ENCODE measurements around the gene PCDHGA9.

Gene PCDHGA9
- long read RNA-seq, result 0 reads

GRCh38 chr5:141402553-141403243, at the start of gene PCDHGA9:
Gene PCDHGA9, plus strand, starts transcription at chr5:141402778. Its CDS starts 175 bp downstream, at chr5:141402953.
- Histone ChIP-seq H3K27ac (replicated peaks) (no peak within 1 kb of the TSS), H3K4me3 (replicated peaks; ENCODE audit: insufficient read depth, low read length) (no peak within 1 kb of the TSS), H3K27me3 (ENCODE audit: insufficient read depth, poor library complexity, severe bottlenecking) (no peaks in the 10 kb centered on the region)
- DNase-seq (ENCODE audit: low read depth in 1 of 2, low spot score in 1 of 2), result no peak
- TF ChIP-seq CTCF (IDR thresholded peaks at IDR 0.05; ENCODE audit: insufficient read depth, low read length), result peak; percentile 36
- TF ChIP-seq SPI1 (IDR thresholded peaks at IDR 0.05; ENCODE audit: borderline replicate concordance, low read depth), result no peak
- no peak for TF ChIP-seq REST (IDR thresholded peaks at IDR 0.05; ENCODE audit: insufficient replicate concordance, low read depth)

DNA sequence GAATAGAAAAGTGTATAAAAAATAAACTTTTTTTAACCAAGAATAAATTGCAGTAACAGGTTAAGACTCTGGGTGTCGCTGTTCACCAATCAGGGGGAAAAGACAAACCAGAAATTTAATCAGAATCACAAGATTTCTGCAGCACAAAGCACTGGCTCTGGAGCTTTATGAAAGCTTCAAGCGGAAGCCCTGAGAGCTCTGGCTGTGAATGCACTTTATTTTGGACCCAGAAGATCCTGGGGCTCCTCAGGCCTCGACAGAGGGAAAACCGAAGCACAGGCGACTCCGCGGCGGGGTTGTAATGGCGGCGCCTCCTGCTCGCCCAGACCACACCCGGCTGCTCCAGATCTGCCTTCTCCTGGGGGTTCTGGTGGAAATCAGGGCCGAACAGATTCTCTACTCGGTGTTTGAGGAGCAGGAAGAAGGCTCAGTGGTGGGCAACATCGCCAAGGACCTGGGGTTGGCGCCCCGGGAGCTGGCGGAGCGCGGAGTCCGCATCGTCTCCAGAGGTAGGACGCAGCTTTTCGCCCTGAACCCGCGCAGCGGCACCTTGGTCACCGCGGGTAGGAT, 47.6 kb upstream of the PCDHGA9 start, which contains the start of gene PCDHGA4:
Gene PCDHGA4 (plus strand): TSS at position 122 of the 570 bp plus-strand sequence. CDS start 87 bp downstream, at position 209.
- TF ChIP-seq GABPA (IDR thresholded peaks at IDR 0.05; ENCODE audit: low read depth) (no peak), POLR2AphosphoS5 (IDR thresholded peaks at IDR 0.05; ENCODE audit: low read depth) (no peak), SPI1 (IDR thresholded peaks at IDR 0.05; ENCODE audit: borderline replicate concordance, low read depth) (no peak), CTCF (IDR thresholded peaks at IDR 0.05; ENCODE audit: insufficient read depth, low read length) (no peak), REST (IDR thresholded peaks at IDR 0.05; ENCODE audit: insufficient replicate concordance, low read depth) (no peak)
- no peak within 1 kb of the TSS for H3K4me3 ChIP-seq (replicated peaks; ENCODE audit: insufficient read depth, low read length)
- no peaks in the 10 kb centered on the region for H3K27me3 ChIP-seq (ENCODE audit: insufficient read depth, poor library complexity, severe bottlenecking)
- no peak within 1 kb of the TSS for H3K27ac ChIP-seq (replicated peaks)
- no peak for DNase-seq (ENCODE audit: low read depth in 1 of 2, low spot score in 1 of 2)

DNA sequence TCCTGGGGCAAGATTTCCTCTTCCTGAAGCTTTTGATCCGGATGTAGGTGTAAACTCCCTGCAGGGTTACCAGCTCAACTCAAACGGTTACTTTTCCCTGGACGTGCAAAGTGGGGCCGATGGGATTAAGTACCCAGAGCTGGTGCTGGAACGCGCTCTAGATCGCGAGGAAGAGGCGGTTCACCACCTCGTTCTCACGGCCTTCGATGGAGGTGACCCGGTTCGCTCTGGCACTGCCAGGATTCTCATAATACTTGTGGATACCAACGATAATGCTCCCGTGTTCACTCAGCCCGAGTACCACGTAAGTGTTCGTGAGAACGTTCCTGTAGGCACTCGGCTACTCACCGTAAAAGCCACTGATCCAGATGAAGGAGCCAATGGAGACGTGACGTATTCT, 46.9 kb upstream of the PCDHGA9 start:
- Histone ChIP-seq H3K27me3 (ENCODE audit: insufficient read depth, poor library complexity, severe bottlenecking) (no peaks in the 10 kb centered on the region), H3K4me3 (replicated peaks; ENCODE audit: insufficient read depth, low read length) (no peak overlapping the region), H3K27ac (replicated peaks) (no peak overlapping the region)
- TF ChIP-seq SPI1 (IDR thresholded peaks at IDR 0.05; ENCODE audit: borderline replicate concordance, low read depth), result no peak
- no peak for TF ChIP-seq REST (IDR thresholded peaks at IDR 0.05; ENCODE audit: insufficient replicate concordance, low read depth)
- TF ChIP-seq POLR2AphosphoS5 (IDR thresholded peaks at IDR 0.05; ENCODE audit: low read depth), result no peak
- TF ChIP-seq GABPA (IDR thresholded peaks at IDR 0.05; ENCODE audit: low read depth), result no peak
- no peak for TF ChIP-seq CTCF (IDR thresholded peaks at IDR 0.05; ENCODE audit: insufficient read depth, low read length)
- DNase-seq (ENCODE audit: low read depth in 1 of 2, low spot score in 1 of 2), result no peak
